ENCODE data around the gene PDE1C.
A peak's percentile ranks its signal among the peaks of the same experiment; 100 is the strongest.
"Not testable (repeated sequence)": the region's sequence is repeated elsewhere in the genome, so short reads cannot be mapped to it uniquely, and the experiment has no call there.

Gene PDE1C

GRCh38 chr7:32070406-32071360, at the start of gene PDE1C:
Gene PDE1C, minus strand, starts transcription at chr7:32070407.
- DNase-seq: no peak

- no peak for DNase-seq
Measured at GRCh38 chr7:32119790-32120196, 49.6 kb upstream of the PDE1C start.

- no peak for DNase-seq
Measured at GRCh38 chr7:32117837-32118236, 47.6 kb upstream of the PDE1C start.

- peak in 1 of 2 experiments; percentile 3 for DNase-seq
Measured at GRCh38 chr7:32116436-32116835, 46.2 kb upstream of the PDE1C start.

GRCh38 chr7:32115831-32116230, 45.6 kb upstream of the PDE1C start:
- no peak for DNase-seq

- no peak for DNase-seq
Measured at GRCh38 chr7:32108651-32109050, 38.4 kb upstream of the PDE1C start.

- no peak for DNase-seq
Measured at GRCh38 chr7:32104766-32105165, 34.6 kb upstream of the PDE1C start.

- no peak for DNase-seq
Measured at GRCh38 chr7:32103361-32103760, 33.2 kb upstream of the PDE1C start.

GRCh38 chr7:32102432-32102873, 32.2 kb upstream of the PDE1C start:
- no peak for DNase-seq

GRCh38 chr7:32100407-32100907, 30.2 kb upstream of the PDE1C start:
- no peak for DNase-seq

- DNase-seq: no peak
Measured at GRCh38 chr7:32094516-32094915, 24.3 kb upstream of the PDE1C start.

GRCh38 chr7:32093415-32094408, 23.5 kb upstream of the PDE1C start:
- DNase-seq: no peak

- no peak for DNase-seq
Measured at GRCh38 chr7:32092346-32092745, 22.1 kb upstream of the PDE1C start.

GRCh38 chr7:32091608-32092210, 21.5 kb upstream of the PDE1C start:
- DNase-seq: no peak

GRCh38 chr7:32089678-32090077, 19.5 kb upstream of the PDE1C start:
- no peak for DNase-seq

- no peak for DNase-seq
Measured at GRCh38 chr7:32089256-32089655, 19.0 kb upstream of the PDE1C start.

- DNase-seq: no peak
Measured at GRCh38 chr7:32088451-32088881, 18.3 kb upstream of the PDE1C start.

- no peak for DNase-seq
Measured at GRCh38 chr7:32079510-32079909, 9.3 kb upstream of the PDE1C start.

GRCh38 chr7:32078824-32079223, 8.6 kb upstream of the PDE1C start:
- DNase-seq: no peak

- no peak for DNase-seq
Measured at GRCh38 chr7:32077806-32078205, 7.6 kb upstream of the PDE1C start.

- not testable (repeated sequence) for DNase-seq
Measured at GRCh38 chr7:32076802-32077201, 6.6 kb upstream of the PDE1C start.

GRCh38 chr7:32075612-32076011, 5.4 kb upstream of the PDE1C start:
- DNase-seq: no peak
